ENCODE results near the gene CASKIN1.

GRCh38 chr16:2209258-2210008 is 13.0 kb upstream of the CASKIN1 start:
- TF ChIP-seq POLR2A (IDR thresholded peaks at IDR 0.05) (no peak), CTCF (IDR thresholded peaks at IDR 0.05) (no peak)
